GM19452 (cell line): Measurements from ENCODE around the gene ASPRV1.
"Not testable (repeated sequence)": the region's sequence is repeated elsewhere in the genome, so short reads cannot be mapped to it uniquely, and the experiment has no call there.

Source experiments
- ATAC-seq: cut with Tn5 transposase; IDR thresholded peaks from one replicate; pipeline ENCODE4 v1.9.1; 2021; ENCODE audit not compliant: unreplicated experiment

Gene ASPRV1

GRCh38 chr2:69961496-69961895, at the start of gene ASPRV1:
TSS of gene ASPRV1 (minus strand) at chr2:69961631. CDS start at chr2:69961436, 195 bp downstream.
- no peak for ATAC-seq

- ATAC-seq: no peak
These were observed 49.2 kb upstream of the ASPRV1 start for GRCh38 chr2:70010576-70011111.

DNA sequence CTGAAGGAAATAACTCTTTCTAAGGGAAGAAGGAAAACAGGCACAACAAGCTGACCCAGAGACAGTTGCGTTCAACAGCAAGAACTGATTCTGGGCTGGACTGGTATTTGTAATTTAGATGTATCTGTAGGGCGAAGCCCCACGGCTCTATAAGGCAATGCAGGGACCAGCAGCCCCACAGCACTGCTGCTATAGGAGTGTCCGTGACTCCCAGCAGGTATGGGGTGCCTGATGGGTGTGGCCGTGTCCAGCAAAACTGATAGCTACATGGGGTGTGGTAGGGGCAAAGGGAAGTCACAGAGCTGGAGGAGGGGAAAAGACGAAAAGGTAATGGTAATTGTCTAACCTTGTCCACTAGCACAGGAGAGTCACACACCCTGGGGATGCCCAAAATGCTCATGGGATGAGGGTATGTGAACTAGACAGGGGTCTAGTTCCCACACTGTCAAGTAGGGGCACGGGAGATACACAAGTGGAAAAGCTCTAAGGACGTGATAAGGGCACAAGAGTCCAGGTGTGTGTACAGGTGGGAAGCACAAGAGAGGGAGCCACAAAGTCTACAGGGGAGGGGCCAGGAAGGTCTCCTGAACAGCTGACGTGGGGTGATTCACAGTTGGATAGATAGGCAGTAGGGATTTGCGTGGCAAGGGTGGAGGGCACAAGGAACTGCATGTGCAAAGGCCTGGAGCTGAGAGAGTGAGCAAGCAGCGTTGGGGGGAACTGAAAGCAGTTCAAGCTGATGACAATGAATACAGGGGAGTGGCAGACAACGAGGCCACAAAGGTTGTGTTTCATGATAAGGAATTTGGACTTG, 48.5 kb upstream of the ASPRV1 start:
- ATAC-seq: no peak

- no peak for ATAC-seq
These were observed 46.9 kb upstream of the ASPRV1 start for GRCh38 chr2:70008290-70008689.

- ATAC-seq: no peak
These were observed 45.7 kb upstream of the ASPRV1 start for GRCh38 chr2:70007151-70007550.

DNA sequence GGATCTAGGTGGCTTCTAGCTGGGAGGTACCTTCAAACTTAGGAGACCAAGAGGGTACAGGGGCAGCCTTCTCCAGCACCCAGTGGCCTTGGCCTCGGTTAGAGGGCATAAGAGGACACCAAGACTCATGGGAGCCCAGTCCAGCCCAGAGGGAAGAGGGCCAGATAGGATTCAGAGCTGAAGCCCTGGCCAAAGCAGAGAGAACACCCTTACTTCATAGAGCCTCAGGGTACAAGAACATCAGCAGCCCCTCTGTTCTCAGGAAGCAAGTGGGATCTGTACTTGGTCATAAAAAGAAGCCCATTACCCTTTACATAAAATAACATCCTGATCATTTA, 45.0 kb upstream of the ASPRV1 start:
- ATAC-seq: no peak

DNA sequence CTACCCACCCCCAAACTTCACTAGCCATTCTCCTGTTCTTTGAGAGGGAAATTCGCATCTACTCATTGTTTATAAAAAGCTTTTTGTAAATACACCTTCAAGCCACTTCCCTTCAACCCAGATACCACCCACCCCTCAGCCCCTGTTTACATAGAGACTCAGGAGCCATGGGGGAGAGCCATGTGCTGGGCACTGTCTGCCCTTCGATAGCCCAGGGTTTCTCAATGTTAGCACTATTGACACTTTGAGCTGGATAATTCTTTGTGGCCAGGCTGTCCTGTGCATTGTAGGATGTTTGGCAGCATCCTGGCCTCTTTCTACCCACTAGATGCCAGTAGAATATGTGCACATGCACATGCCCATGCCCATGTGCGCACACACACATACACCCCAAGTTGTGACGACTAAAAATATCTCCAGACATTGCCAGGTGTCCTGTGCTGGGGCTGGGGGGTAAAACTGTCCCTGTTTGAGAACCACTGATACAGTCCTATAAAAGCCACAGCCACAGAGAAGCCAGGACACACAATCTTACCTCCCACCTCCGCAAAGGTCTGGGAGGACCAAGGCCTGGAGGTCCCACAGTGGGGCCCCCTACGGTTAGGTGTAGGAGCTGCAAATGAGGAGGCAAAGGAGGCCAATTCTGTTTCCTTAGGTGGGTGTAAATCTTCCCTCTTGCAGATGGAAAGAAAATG, 44.5 kb upstream of the ASPRV1 start:
- no peak for ATAC-seq

- no peak for ATAC-seq
These were observed 43.8 kb upstream of the ASPRV1 start for GRCh38 chr2:70005216-70005615.

GRCh38 chr2:70003093-70003830, 41.8 kb upstream of the ASPRV1 start:
- no peak for ATAC-seq

GRCh38 chr2:70002241-70002899, 40.9 kb upstream of the ASPRV1 start:
- no peak for ATAC-seq

DNA sequence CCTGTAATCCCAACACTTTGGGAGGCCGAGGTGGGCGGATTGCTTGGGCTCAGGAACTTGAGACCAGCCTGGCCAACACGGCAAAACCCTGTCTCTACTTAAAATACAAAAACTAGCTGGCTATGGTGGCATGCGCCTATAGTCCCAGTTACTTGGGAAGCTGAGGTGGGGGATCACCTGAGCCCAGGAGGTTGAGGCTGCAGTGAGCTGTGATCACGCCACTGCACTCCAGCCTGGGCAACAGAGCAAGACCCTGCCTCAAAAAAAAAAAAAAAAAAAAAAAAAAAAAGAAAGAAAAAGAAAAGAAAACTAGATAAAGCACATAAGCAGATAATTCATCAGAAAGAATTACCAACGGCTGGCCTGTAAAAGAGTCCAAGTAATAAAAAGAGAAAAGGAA, 39.1 kb upstream of the ASPRV1 start:
- not testable (repeated sequence) for ATAC-seq

GRCh38 chr2:69998761-69999160, 37.3 kb upstream of the ASPRV1 start:
- ATAC-seq: no peak

GRCh38 chr2:69997015-69997830, 35.8 kb upstream of the ASPRV1 start:
- ATAC-seq: no peak

- ATAC-seq: no peak
These were observed 34.1 kb upstream of the ASPRV1 start for GRCh38 chr2:69995511-69995910.

DNA sequence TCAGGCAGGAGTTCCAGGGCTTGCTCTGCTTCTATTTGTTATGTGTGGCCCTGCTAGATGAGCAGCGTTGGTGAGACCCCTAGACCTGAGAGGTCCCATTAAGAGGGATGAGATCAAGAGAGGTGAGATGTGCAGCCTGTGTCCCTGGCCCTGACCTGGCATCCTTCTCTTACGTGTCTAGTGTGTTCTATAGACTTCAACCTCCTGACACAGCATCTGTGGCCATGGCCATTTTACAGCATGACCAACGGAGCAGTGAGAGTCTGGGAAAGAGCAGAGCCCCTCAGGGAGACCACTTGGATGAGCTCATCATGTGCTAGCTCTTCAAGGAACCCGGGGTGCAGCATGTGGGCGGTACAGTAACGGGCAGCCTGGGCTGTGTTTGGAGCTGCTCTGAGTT, 32.7 kb upstream of the ASPRV1 start:
- no peak for ATAC-seq

DNA sequence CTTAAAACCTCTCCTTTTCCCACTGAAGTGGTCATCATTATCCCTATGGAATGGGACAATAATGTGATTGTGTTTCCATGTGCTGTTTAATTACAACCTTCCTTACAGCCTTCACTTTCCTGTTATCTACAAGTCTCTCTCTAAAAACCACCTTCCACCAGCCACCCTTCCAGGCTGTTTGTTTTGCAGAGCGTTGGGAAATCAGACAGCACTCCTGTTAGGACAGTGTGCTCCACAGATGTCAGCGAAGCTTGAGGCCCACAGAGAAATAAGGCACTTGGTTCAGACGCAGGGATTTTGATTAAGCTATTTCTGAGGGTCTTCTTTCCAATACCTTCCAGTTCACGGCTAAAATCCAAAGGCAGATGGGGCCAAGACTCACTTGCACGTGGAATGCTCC, 32.3 kb upstream of the ASPRV1 start:
- no peak for ATAC-seq

- no peak for ATAC-seq
These were observed 31.7 kb upstream of the ASPRV1 start for GRCh38 chr2:69993048-69993565.

GRCh38 chr2:69992310-69993047, 31.0 kb upstream of the ASPRV1 start:
- no peak for ATAC-seq

GRCh38 chr2:69989441-69990105, 28.1 kb upstream of the ASPRV1 start:
- no peak for ATAC-seq
